ENCODE data around the gene NPC1L1. TPM values are rescaled to one million over a fixed set of nuclear protein-coding genes. Genes with fewer than 3 reads are reported as not detected.

Gene NPC1L1
- total and polyA plus RNA-seq, 2 donors (not counting 1 experiment from before 2014, with no cell fraction given), result 0.07 TPM; not detected in 1

DNA sequence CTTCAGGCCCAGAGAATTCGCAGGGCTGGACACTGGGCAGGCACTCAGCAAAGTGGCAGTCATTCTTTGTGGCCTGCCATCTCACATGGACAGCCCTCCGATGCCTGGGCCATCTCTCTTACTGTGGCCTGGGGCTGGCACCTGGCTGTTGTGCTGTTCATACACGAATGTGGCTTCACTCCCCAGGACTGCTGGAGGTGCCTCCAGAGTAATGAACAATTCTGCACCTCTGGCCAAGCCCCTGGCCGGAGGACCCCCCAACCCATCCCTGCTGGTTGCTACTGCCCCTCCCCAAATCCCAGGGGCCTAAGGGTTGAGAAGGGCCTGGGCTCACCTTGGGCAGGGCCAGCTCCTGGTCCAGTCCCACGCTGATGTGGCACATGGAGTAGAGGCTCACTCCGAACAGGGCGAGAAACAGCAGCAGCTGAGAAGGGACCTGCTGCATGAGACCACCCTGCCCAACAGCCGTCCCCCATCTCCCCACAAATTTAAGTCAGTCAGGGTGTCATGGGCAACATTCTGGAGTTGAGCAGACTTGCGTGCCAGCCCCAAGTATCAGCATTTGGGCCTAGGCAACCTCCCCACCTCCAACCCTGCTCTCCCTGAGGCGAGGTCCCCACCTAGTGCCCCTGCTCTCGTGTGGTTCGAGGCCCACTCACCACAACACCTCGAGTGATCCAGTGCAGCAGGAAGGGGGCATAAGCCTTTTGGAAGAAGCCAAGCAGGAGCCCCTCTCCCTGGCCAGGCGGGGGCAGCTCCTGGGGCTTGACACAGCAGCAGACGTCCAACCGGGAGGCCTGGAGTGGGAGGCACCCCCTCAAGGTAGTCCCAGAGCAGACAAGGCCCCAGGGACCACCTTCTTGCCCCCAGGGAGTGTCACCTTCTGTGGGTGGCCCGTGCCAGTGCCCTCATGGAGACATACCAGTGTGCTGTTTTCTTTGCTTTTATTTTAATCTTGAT, 9.4 kb downstream of the NPC1L1 start:
- Histone ChIP-seq H3K27ac (ENCODE audit: low read length in 2 of 2) (no peak overlapping the region), H3K4me2 (replicated peaks; ENCODE audit: low read depth, low read length, poor library complexity, severe bottlenecking) (no peak overlapping the region), H3K36me3 (replicated peaks in 1 of 2; ENCODE audit: control extremely low read depth in 1 of 2, control insufficient read depth in 1 of 2, extremely low read depth in 1 of 2, insufficient read depth in 2 of 2, low read length in 1 of 2) (no peaks in the 10 kb centered on the region), H3K79me2 (ENCODE audit: control insufficient read depth, insufficient read depth, low read length) (no peaks in the 10 kb centered on the region), H4K20me1 (ENCODE audit: control insufficient read depth, insufficient read depth, low read length, poor library complexity, severe bottlenecking) (no peaks in the 10 kb centered on the region), H3K27me3 (replicated peaks in 1 of 4; ENCODE audit: control extremely low read depth in 1 of 4, control insufficient read depth in 3 of 4, insufficient read depth in 4 of 4, low read length in 3 of 4) (no peaks in the 10 kb centered on the region), H3K4me3 (ENCODE audit: control extremely low read depth in 1 of 5, extremely low read depth in 1 of 5, insufficient read depth in 1 of 5, low read depth in 2 of 5, low read length in 4 of 5) (no peak overlapping the region), H2AFZ (ENCODE audit: insufficient read depth, low read depth, low read length, poor library complexity, severe bottlenecking) (no peak overlapping the region), H3K4me1 (ENCODE audit: control insufficient read depth in 2 of 2, insufficient read depth in 2 of 2, low read length in 2 of 2) (peaks cover 3 to 6% of the 10 kb centered on the region in 2 donors), H3K9me3 (ENCODE audit: control extremely low read depth in 1 of 3, control insufficient read depth in 2 of 3, insufficient read depth in 1 of 3, low read length in 2 of 3) (peaks cover 0 to 13% (median 2%) of the 10 kb centered on the region in 3 donors), H3K9ac (ENCODE audit: low read length) (no peak overlapping the region)
- ATAC-seq (ENCODE audit: low read depth) (no peak), DNase-seq (no peak)
- H3K27me3 Mint-ChIP-seq, result no peaks in the 10 kb centered on the region
- ChIA-PET CTCF (no interaction called here), POLR2A (no interaction called here)
- no peak overlapping the region for H3K4me3 Mint-ChIP-seq
- no peak overlapping the region for H3K27ac Mint-ChIP-seq
- peaks cover 4% of the 10 kb centered on the region for H3K9me3 Mint-ChIP-seq (ENCODE audit: insufficient read depth)
- WGBS (ENCODE audit: insufficient coverage), result 82% methylated on average over 16 of the region's 17 CpGs
- peaks cover 7% of the 10 kb centered on the region for H3K4me1 Mint-ChIP-seq
- intact Hi-C loops (cut with micrococcal nuclease), result no loop called here
- no peak for TF ChIP-seq CTCF (IDR thresholded peaks at IDR 0.05)
- no peak for TF ChIP-seq EZH2 (IDR thresholded peaks at IDR 0.05; ENCODE audit: borderline replicate concordance, insufficient read depth, low read depth, low read length, poor library complexity, severe bottlenecking)

DNA sequence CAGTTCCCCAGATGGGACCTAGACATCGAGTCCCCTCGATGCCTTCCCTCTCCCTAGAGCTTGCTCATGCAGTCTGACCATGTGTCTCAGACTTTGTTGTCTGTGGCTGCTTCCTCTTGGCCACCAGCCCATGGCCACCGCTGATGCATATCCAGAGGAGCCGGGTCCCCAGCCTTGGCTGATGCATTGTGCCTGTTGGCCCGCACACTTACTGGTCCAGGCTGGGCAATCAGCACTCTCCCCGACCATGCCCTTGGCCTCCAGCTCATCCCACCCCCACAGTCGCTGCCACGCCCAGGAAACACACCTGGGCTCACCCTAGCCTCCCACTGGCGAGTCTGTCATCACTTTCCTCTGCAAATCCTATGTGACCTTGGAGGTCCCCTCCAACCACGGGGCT, 10.1 kb downstream of the NPC1L1 start:
- H3K9me3 ChIP-seq (ENCODE audit: control extremely low read depth in 1 of 3, control insufficient read depth in 2 of 3, insufficient read depth in 1 of 3, low read length in 2 of 3), result peaks cover 2 to 20% (median 6%) of the 10 kb centered on the region in 3 donors
- Mint-ChIP-seq H3K27ac (no peak overlapping the region), H3K4me1 (peaks cover 7% of the 10 kb centered on the region), H3K4me3 (no peak overlapping the region), H3K9me3 (ENCODE audit: insufficient read depth) (peaks cover 4% of the 10 kb centered on the region), H3K27me3 (no peaks in the 10 kb centered on the region)
- intact Hi-C loops (cut with micrococcal nuclease), result no loop called here
- H3K4me1 ChIP-seq (ENCODE audit: control insufficient read depth in 2 of 2, insufficient read depth in 2 of 2, low read length in 2 of 2), result peaks cover 3 to 6% of the 10 kb centered on the region in 2 donors
- no peak overlapping the region for H2AFZ ChIP-seq (ENCODE audit: insufficient read depth, low read depth, low read length, poor library complexity, severe bottlenecking)
- H4K20me1 ChIP-seq (ENCODE audit: control insufficient read depth, insufficient read depth, low read length, poor library complexity, severe bottlenecking), result no peaks in the 10 kb centered on the region
- TF ChIP-seq CTCF (IDR thresholded peaks at IDR 0.05) (no peak), EZH2 (IDR thresholded peaks at IDR 0.05; ENCODE audit: borderline replicate concordance, insufficient read depth, low read depth, low read length, poor library complexity, severe bottlenecking) (no peak)
- no peak overlapping the region for H3K4me2 ChIP-seq (replicated peaks; ENCODE audit: low read depth, low read length, poor library complexity, severe bottlenecking)
- no peaks in the 10 kb centered on the region for H3K36me3 ChIP-seq (replicated peaks in 1 of 2; ENCODE audit: control extremely low read depth in 1 of 2, control insufficient read depth in 1 of 2, extremely low read depth in 1 of 2, insufficient read depth in 2 of 2, low read length in 1 of 2)
- H3K27me3 ChIP-seq (replicated peaks in 1 of 4; ENCODE audit: control extremely low read depth in 1 of 4, control insufficient read depth in 3 of 4, insufficient read depth in 4 of 4, low read length in 3 of 4), result no peaks in the 10 kb centered on the region
- no peak for ATAC-seq (ENCODE audit: low read depth)
- no peak overlapping the region for H3K4me3 ChIP-seq (ENCODE audit: control extremely low read depth in 1 of 5, extremely low read depth in 1 of 5, insufficient read depth in 1 of 5, low read depth in 2 of 5, low read length in 4 of 5)
- DNase-seq, result no peak
- WGBS (ENCODE audit: insufficient coverage), result 66% methylated on average over 10 of the region's 10 CpGs
- H3K79me2 ChIP-seq (ENCODE audit: control insufficient read depth, insufficient read depth, low read length), result no peaks in the 10 kb centered on the region
- CTCF ChIA-PET, result no interaction called here
- no peak overlapping the region for H3K27ac ChIP-seq (ENCODE audit: low read length in 2 of 2)
- no peak overlapping the region for H3K9ac ChIP-seq (ENCODE audit: low read length)
- POLR2A ChIA-PET, result no interaction called here

Measured in B cell (primary cell).